Tibial nerve (tissue), 4 donors: ENCODE results near the gene BRSK2. TPM values are rescaled to one million over a fixed set of nuclear protein-coding genes. Genes with fewer than 3 reads are reported as not detected.

Experiments
- DNase-seq, 2 donors: peaks; one replicate each; pipeline ENCODE4 v3.0.0-alpha.2; 2019; ENCODE audit warnings: low spot score in 2 of 2
- H3K27ac ChIP-seq, 4 donors: fragments of 200-600 bp; sonication (generic) in 3 of 4; one replicate each; pipeline ENCODE4 v1.5.1; 2017 to 2019; ENCODE audit warnings: mild to moderate bottlenecking in 1 of 4
- H3K27me3 ChIP-seq, 2 donors: fragments of 200-600 bp; sonication (generic) in 1 of 2; one replicate each; pipeline versions ENCODE4 v1.5.1 to v1.6.0; 2017 to 2019
- H3K36me3 ChIP-seq, 3 donors: fragments of 200-600 bp; sonication (generic); one replicate each; pipeline ENCODE4 v1.5.1; 2018 to 2019
- H3K4me1 ChIP-seq, 4 donors: fragments of 200-600 bp; sonication (generic) in 3 of 4; one replicate each; pipeline ENCODE4 v1.5.1; 2017 to 2019
- H3K4me3 ChIP-seq, 4 donors: fragments of 200-600 bp; sonication (generic) in 3 of 4; one replicate each; pipeline ENCODE4 v1.5.1; 2017 to 2019; ENCODE audit warnings: mild to moderate bottlenecking in 1 of 4, moderate library complexity in 1 of 4
- H3K9me3 ChIP-seq, 4 donors: fragments of 200-600 bp; sonication (generic) in 3 of 4; one replicate each; pipeline ENCODE4 v1.5.1; 2017 to 2019
- EP300 ChIP-seq, 2 donors: sonication (generic); formaldehyde crosslinking; IDR thresholded peaks; one replicate each; pipeline ENCODE4 v1.6.1; 2017; ENCODE audit warnings: antibody characterized with exemption in 2 of 2, mild to moderate bottlenecking in 1 of 2
- POLR2A ChIP-seq, 2 donors: fragments of 450-650 bp; IDR thresholded peaks; one replicate each; pipeline ENCODE4 v1.6.1; 2017; ENCODE audit warnings: antibody characterized with exemption in 2 of 2, mild to moderate bottlenecking in 2 of 2, moderate library complexity in 2 of 2
- WGBS, 2 donors: methylation state at CpG; one replicate each; pipeline ENCODE4 v1.1.5; 2018; 5-methylcytosine and 5-hydroxymethylcytosine counted together
- total RNA-seq, 4 donors: library from RNA; depleted of rRNA; stranded (reverse); fragments of >200 nt; gene quantifications; one replicate each; pipeline ENCODE4 v1.1.0, GENCODE V29; 2016
- TF ChIP-seq, protein P1 (sequence below), 5 experiments: fragments of 200-600 bp in 3 of 5; fragments of 450-650 bp in 2 of 5; sonication (generic) in 3 of 5; IDR thresholded peaks; one replicate each; pipeline ENCODE4 v1.5.1; 2016 to 2019; ENCODE audit warnings: antibody characterized with exemption in 5 of 5, mild to moderate bottlenecking in 3 of 5, moderate library complexity in 2 of 5

The BRSK2 gene
- total RNA-seq, 4 donors from 2014 or later, result 2.4 to 7.8 (median 4.6) TPM

DNA sequence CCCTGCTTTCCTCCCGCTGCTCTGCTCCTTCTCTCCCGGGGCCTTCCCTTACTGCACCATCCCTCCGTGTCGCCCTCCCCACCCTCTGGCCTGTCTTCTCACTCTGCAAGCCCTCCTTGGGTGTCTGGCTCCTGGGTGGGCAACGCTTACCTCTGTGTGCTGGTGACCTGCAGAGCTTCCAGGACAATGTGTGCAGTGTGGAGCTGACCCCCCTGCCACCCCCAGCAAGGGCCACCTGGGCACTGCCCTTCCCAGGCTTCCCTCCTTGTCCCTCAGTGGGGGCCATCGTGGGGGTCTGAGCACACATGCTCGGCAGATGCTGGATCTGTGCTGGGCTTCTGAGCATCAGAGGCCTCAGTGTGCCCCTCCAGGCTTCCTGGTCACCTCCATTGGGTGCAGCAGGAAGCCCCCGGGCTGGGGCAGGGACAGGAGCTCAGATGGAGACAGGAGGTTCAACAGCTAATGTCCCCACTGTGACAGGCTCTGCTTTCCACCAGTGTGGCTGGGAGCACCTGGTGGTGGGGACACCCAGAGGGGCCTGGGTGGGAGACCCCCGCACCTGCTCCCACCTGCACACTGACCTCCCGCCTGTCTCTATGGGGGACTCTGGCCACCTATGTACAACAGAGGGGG lies 7.8 kb upstream of the BRSK2 start:
- H3K4me1 ChIP-seq, result peaks cover 0 to 15% (median 2%) of the 10 kb centered on the region in 4 donors
- H3K27ac ChIP-seq, result no peak overlapping the region
- TF ChIP-seq EP300 (IDR thresholded peaks at IDR 0.05) (no peak), POLR2A (IDR thresholded peaks at IDR 0.05) (no peak)
- TF ChIP-seq, protein P1, sequence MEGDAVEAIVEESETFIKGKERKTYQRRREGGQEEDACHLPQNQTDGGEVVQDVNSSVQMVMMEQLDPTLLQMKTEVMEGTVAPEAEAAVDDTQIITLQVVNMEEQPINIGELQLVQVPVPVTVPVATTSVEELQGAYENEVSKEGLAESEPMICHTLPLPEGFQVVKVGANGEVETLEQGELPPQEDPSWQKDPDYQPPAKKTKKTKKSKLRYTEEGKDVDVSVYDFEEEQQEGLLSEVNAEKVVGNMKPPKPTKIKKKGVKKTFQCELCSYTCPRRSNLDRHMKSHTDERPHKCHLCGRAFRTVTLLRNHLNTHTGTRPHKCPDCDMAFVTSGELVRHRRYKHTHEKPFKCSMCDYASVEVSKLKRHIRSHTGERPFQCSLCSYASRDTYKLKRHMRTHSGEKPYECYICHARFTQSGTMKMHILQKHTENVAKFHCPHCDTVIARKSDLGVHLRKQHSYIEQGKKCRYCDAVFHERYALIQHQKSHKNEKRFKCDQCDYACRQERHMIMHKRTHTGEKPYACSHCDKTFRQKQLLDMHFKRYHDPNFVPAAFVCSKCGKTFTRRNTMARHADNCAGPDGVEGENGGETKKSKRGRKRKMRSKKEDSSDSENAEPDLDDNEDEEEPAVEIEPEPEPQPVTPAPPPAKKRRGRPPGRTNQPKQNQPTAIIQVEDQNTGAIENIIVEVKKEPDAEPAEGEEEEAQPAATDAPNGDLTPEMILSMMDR (IDR thresholded peaks at IDR 0.05), result no peak
- 73 to 74% methylated on average over 8 to 9 of the region's 10 CpGs for whole genome bisulfite sequencing, 2 donors
- no peaks in the 10 kb centered on the region for H3K36me3 ChIP-seq
- no peak overlapping the region for H3K4me3 ChIP-seq
- no peaks in the 10 kb centered on the region for H3K27me3 ChIP-seq
- no peak for DNase-seq
- H3K9me3 ChIP-seq, result peaks cover 0 to 11% (median 0%) of the 10 kb centered on the region in 4 donors

DNA sequence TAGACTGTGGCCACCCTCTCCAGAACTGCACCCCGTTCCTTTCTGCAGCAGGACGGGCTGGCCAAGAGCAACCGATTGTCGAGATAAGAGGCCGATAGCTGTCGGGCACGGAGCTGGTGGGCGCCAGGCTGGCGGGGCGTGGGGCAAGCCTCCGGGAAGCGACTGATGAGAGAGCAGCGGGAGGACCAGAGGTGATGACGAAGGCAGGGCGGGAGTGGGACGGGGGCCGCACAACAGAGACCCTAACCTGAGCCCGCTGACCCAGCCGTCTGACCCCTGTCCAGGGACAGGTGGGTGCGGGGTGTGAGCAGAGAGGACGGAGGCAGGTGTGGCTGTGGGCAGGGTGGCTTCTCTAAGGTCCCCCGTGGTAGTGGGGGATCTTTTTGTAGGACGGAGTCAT lies 7.3 kb upstream of the BRSK2 start:
- H3K4me3 ChIP-seq, result peak overlapping the region in 2 of 4 donors; percentile 45 to 59
- H3K9me3 ChIP-seq, result peaks cover 0 to 11% (median 0%) of the 10 kb centered on the region in 4 donors
- no peak for TF ChIP-seq POLR2A (IDR thresholded peaks at IDR 0.05)
- TF ChIP-seq, protein P1 (IDR thresholded peaks at IDR 0.05), result no peak
- TF ChIP-seq EP300 (IDR thresholded peaks at IDR 0.05), result no peak
- no peaks in the 10 kb centered on the region for H3K36me3 ChIP-seq
- DNase-seq, result no peak
- H3K4me1 ChIP-seq, result peaks cover 0 to 15% (median 2%) of the 10 kb centered on the region in 4 donors
- H3K27me3 ChIP-seq, result no peaks in the 10 kb centered on the region
- peak overlapping the region in 2 of 4 donors; percentile 82 to 83 for H3K27ac ChIP-seq
- 70 to 78% methylated on average over 21 to 23 of the region's 23 CpGs for WGBS, 2 donors

DNA sequence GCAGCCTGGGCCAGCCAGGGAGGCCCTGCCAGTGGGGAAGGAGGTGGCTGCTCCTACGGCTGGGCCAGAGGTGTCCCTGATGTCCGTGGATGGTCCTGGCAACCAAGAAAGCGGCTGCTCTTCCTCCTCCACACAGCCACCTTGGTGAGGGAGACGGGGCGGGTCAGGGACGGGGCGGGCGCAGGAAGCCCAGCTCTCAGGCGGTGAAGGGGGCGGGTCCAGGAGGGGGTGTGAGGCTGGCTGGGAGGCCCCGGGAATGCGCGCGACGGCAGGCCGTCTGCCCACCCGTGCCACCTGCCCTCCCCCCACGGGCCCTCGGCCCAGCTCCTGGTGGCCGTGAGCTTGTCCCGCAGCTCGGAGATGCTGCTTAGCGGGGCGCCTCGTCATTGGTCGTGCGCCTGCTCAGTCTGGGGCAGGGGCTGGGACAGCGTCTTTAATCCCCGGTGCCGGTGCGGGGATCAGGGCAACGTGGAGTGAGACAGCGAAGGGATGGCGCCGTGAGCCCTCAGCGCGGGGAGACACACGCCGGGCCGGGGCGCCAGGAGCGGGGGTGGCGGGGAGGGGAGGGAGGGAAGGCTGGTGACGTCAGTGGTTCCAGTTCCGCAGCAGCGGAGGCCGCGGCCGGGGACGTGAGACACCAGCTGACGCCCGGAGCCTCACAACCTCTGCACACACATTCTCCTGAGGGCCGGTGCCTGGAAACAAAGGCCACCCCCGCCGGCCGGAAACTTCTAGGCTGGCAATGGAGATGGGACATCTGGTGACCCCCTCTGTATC lies 6.7 kb upstream of the BRSK2 start:
- Histone ChIP-seq H3K4me1 (peaks cover 0 to 15% (median 2%) of the 10 kb centered on the region in 4 donors), H3K9me3 (peaks cover 0 to 11% (median 0%) of the 10 kb centered on the region in 4 donors), H3K27me3 (no peaks in the 10 kb centered on the region), H3K4me3 (peak overlapping the region; percentile 34 to 68 (median 52)), H3K36me3 (no peaks in the 10 kb centered on the region), H3K27ac (peak overlapping the region; percentile 46 to 83 (median 76))
- TF ChIP-seq, protein P1 (IDR thresholded peaks at IDR 0.05), result peak in 1 of 5 experiments; percentile 12
- peak in 1 of 2 donors; percentile 54 for TF ChIP-seq EP300 (IDR thresholded peaks at IDR 0.05)
- no peak for TF ChIP-seq POLR2A (IDR thresholded peaks at IDR 0.05)
- peak; percentile 59 to 75 for DNase-seq
- 1 to 9% methylated on average over 9 to 14 of the region's 56 CpGs for whole genome bisulfite sequencing, 2 donors

DNA sequence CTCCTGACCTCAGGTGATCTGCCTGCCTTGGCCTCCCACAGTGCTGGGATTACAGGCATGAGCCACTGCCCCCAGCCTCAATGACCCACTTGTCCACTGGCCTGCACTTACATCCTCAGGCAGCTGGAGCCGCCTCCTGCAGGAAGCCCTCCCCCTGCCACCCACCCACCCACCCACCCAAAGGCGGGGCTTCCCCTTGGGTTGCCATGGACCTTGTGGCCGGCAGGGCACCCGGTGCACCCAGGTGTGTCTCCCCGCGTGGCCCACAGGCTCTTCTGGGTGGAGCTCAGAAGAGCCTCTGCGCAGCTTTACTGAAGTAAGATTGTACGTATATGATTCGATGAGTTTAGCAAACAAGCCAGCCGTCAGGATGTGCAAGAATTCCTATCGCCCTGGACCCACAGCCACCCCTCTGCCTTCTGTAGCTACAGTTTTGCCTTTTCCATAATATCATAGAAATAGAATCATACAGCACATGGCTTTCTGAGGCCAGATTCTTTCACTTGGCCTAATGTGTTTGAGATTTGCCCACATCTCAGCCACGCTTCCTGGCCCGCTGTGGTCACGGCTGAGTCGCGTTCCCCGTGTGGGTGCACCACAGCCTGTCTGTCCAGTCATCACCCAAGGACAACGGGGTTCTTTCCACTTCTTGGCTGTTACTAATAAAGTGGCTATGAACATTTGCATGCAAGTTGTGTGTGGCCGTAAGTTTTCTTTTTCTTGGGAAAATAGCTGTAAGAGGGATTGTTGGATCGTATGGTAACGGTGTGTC lies 5.3 kb upstream of the BRSK2 start:
- DNase-seq, result no peak
- Histone ChIP-seq H3K4me1 (peaks cover 0 to 26% (median 10%) of the 10 kb centered on the region in 4 donors), H3K9me3 (peaks cover 0 to 11% (median 0%) of the 10 kb centered on the region in 4 donors), H3K27ac (no peak overlapping the region), H3K4me3 (no peak overlapping the region), H3K27me3 (no peaks in the 10 kb centered on the region), H3K36me3 (no peaks in the 10 kb centered on the region)
- no peak for TF ChIP-seq EP300 (IDR thresholded peaks at IDR 0.05)
- TF ChIP-seq, protein P1 (IDR thresholded peaks at IDR 0.05), result no peak
- 74 to 81% methylated on average over 17 to 20 of the region's 21 CpGs for whole genome bisulfite sequencing, 2 donors
